Colonic mucosa (tissue), 4 donors: ENCODE results near the gene RAP1GDS1. TPM values are rescaled to one million over a fixed set of nuclear protein-coding genes. Genes with fewer than 3 reads are reported as not detected.
"Not testable (repeated sequence)": the region's sequence is repeated elsewhere in the genome, so short reads cannot be mapped to it uniquely, and the experiment has no call there.

Experiments used
- DNase-seq: peaks from one replicate; pipeline ENCODE4 v3.0.0-alpha.2; 2020
- H3K27ac ChIP-seq: fragments of 200-600 bp; one replicate; pipeline ENCODE4 v1.8.0; 2021
- H3K27me3 ChIP-seq: fragments of 200-600 bp; one replicate; pipeline ENCODE4 v1.8.0; 2021
- H3K36me3 ChIP-seq: fragments of 200-600 bp; one replicate; pipeline ENCODE4 v1.8.0; 2021
- H3K4me1 ChIP-seq: fragments of 200-600 bp; one replicate; pipeline ENCODE4 v1.8.0; 2021; ENCODE audit warnings: mild to moderate bottlenecking
- H3K4me3 ChIP-seq: fragments of 200-600 bp; one replicate; pipeline ENCODE4 v1.8.0; 2021
- H3K9ac ChIP-seq, 2 donors: one replicate each; pipeline ENCODE4 v1.7.0; 2013; ENCODE audit warnings: control low read depth in 2 of 2, low read depth in 2 of 2, low read length in 2 of 2
- H3K9me3 ChIP-seq: fragments of 200-600 bp; one replicate; pipeline ENCODE4 v1.8.0; 2021
- CTCF ChIP-seq: fragments of 200-600 bp; IDR thresholded peaks from one replicate; pipeline ENCODE4 v1.8.0; 2022; ENCODE audit warnings: antibody characterized with exemption, mild to moderate bottlenecking
- intact Hi-C: fragments of 100-400 bp; cut with DNase I; formaldehyde crosslinking; loops from one replicate; pipeline ENCODE4 v1.14.1; 2022
- total RNA-seq, 2 donors: library from RNA; stranded (reverse); fragmentation: NEBNext Ultra II Directional in 1 of 2; extraction: Animal tissue kit (Norgen Biotek cat#: 25700) in 1 of 2; gene quantifications; one replicate each; pipeline ENCODE4 v1.2.1, GENCODE V29; 2021
- donor health status: healthy.
- donor health status: DM: no; HTN: no; CAD: no.
- donor health status: DM: no; HTN: no; CAD: no.

The RAP1GDS1 gene
- total RNA-seq, 2 donors from 2014 or later = 38.4 to 42.3 TPM

- no peaks in the 10 kb centered on the region for H3K36me3 ChIP-seq
- intact Hi-C loops = no loop called here
- no peaks in the 10 kb centered on the region for H3K9me3 ChIP-seq
- H3K9ac ChIP-seq = no peak overlapping the region
- no peak overlapping the region for H3K4me3 ChIP-seq
- no peak overlapping the region for H3K27ac ChIP-seq
- no peak for DNase-seq
- no peak for TF ChIP-seq CTCF
- no peaks in the 10 kb centered on the region for H3K27me3 ChIP-seq
- no peaks in the 10 kb centered on the region for H3K4me1 ChIP-seq
These were observed 150.5 kb downstream of the RAP1GDS1 start for GRCh38 chr4:98411731-98412130.

GRCh38 chr4:98416844-98417243 lies 155.7 kb downstream of the RAP1GDS1 start:
- TF ChIP-seq CTCF = no peak
- intact Hi-C loops = no loop called here
- Histone ChIP-seq H3K4me1 (no peaks in the 10 kb centered on the region), H3K27ac (no peak overlapping the region), H3K36me3 (no peaks in the 10 kb centered on the region), H3K9me3 (no peaks in the 10 kb centered on the region), H3K4me3 (no peak overlapping the region), H3K9ac (no peak overlapping the region), H3K27me3 (no peaks in the 10 kb centered on the region)
- no peak for DNase-seq

- H3K27me3 ChIP-seq, intact Hi-C loops, H3K36me3 ChIP-seq, DNase-seq, H3K9ac ChIP-seq, H3K27ac ChIP-seq, H3K4me3 ChIP-seq, H3K4me1 ChIP-seq, H3K9me3 ChIP-seq: not testable (repeated sequence)
These were observed 159.0 kb downstream of the RAP1GDS1 start for GRCh38 chr4:98420151-98420550.

DNA sequence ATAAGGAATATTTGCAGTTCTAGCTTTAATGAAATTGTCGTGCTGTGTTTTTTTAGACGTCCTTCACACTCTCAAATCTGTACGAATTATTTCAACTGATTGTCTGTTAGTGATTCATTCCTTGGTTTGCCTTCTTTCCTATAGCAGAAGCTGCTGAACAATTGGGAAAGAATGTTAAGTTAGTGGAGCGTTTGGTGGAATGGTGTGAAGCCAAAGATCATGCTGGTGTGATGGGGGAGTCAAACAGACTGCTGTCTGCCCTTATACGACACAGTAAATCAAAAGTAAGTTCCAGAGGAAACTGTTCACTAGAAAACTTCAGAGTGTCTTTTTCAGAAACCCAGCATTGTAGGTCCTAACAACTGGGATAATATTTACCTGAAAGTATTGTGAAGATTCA lies 159.9 kb downstream of the RAP1GDS1 start:
- intact Hi-C loops = no loop called here
- TF ChIP-seq CTCF = no peak
- Histone ChIP-seq H3K27ac (no peak overlapping the region), H3K4me1 (no peaks in the 10 kb centered on the region), H3K36me3 (no peaks in the 10 kb centered on the region), H3K9ac (no peak overlapping the region), H3K4me3 (no peak overlapping the region), H3K9me3 (no peaks in the 10 kb centered on the region), H3K27me3 (no peaks in the 10 kb centered on the region)
- no peak for DNase-seq

- H3K9ac ChIP-seq = no peak overlapping the region
- H3K27me3 ChIP-seq = no peaks in the 10 kb centered on the region
- no peaks in the 10 kb centered on the region for H3K4me1 ChIP-seq
- no peak overlapping the region for H3K27ac ChIP-seq
- no peak for TF ChIP-seq CTCF
- no peak overlapping the region for H3K4me3 ChIP-seq
- no peak for DNase-seq
- H3K36me3 ChIP-seq = no peaks in the 10 kb centered on the region
- intact Hi-C loops = no loop called here
- H3K9me3 ChIP-seq = no peaks in the 10 kb centered on the region
These were observed 161.8 kb downstream of the RAP1GDS1 start for GRCh38 chr4:98423009-98423408.

DNA sequence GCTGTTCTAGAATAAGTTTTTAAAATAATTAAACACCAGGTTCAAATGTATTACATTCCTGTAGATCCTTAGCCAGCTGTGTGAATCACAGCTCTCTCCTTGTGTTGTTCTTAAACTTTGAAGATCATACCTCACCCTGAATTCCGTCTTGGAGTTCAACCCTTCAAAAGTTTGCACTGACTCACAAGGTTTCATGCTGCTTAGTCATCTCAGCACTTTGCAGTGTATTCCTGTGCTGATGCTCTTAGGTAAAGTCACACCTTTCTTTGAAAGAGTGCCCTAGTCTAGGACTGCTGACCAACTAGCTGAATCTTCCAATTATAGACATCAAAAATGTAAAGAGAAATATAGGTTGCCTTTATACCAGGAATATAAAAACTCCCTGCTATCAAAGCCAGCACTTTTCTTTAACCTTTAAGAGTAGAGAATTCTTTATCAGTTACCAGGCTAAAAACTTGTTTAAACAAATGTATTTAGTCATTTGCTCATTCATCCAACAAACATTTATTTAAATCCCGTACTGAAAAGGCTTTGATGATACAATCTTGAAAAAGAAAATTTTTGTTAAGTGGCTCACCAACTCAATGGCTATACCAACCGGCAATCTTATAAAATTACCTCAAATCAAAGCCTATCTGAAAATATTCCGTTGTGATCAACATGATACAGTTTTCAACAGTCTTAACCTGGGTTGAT lies 169.7 kb downstream of the RAP1GDS1 start:
- Histone ChIP-seq H3K27me3 (no peaks in the 10 kb centered on the region), H3K36me3 (no peaks in the 10 kb centered on the region), H3K4me3 (no peak overlapping the region), H3K9ac (no peak overlapping the region), H3K4me1 (no peaks in the 10 kb centered on the region), H3K9me3 (no peaks in the 10 kb centered on the region), H3K27ac (no peak overlapping the region)
- no peak for DNase-seq
- TF ChIP-seq CTCF = no peak
- intact Hi-C loops = no loop called here
